Liver (tissue), 9 donors: ENCODE results near the gene TINAG. TPM values are rescaled to one million over a fixed set of nuclear protein-coding genes. Genes with fewer than 3 reads are reported as not detected.

Source experiments
- DNase-seq: peaks from one replicate; pipeline ENCODE4 v3.0.0-alpha.2; 2017; ENCODE audit warnings: low spot score
- H3K27ac ChIP-seq, 2 donors: one replicate each; pipeline ENCODE4 v1.7.0; 2013; ENCODE audit warnings: inconsistent platforms in 2 of 2, low read length in 2 of 2, control low read depth in 1 of 2, low read depth in 1 of 2, mild to moderate bottlenecking in 1 of 2
- H3K27me3 ChIP-seq, 4 donors: one replicate each; pipeline versions ENCODE4 v1.6.1 to v1.7.0; 2013; ENCODE audit warnings: low read length in 3 of 4, inconsistent platforms in 1 of 4, mild to moderate bottlenecking in 1 of 4, moderate library complexity in 1 of 4; ENCODE audit not compliant: control insufficient read depth in 4 of 4, insufficient read depth in 4 of 4
- H3K36me3 ChIP-seq, 4 donors: one replicate each; pipeline versions ENCODE4 v1.6.1 to v1.7.0; 2013; ENCODE audit warnings: low read length in 3 of 4, mild to moderate bottlenecking in 3 of 4, low read depth in 1 of 4, moderate library complexity in 1 of 4; ENCODE audit not compliant: control insufficient read depth in 4 of 4, insufficient read depth in 3 of 4
- H3K4me1 ChIP-seq, 4 donors: one replicate each; pipeline versions ENCODE4 v1.6.1 to v1.7.0; 2013; ENCODE audit warnings: low read length in 3 of 4, mild to moderate bottlenecking in 3 of 4, moderate library complexity in 1 of 4; ENCODE audit not compliant: control insufficient read depth in 4 of 4, insufficient read depth in 4 of 4
- H3K4me3 ChIP-seq, 3 donors: one replicate each; pipeline versions ENCODE4 v1.6.1 to v1.7.0; 2013; ENCODE audit warnings: low read length in 3 of 3, control low read depth in 1 of 3, low read depth in 1 of 3, mild to moderate bottlenecking in 1 of 3
- H3K9ac ChIP-seq, 2 donors: one replicate each; pipeline ENCODE4 v1.7.0; 2013; ENCODE audit warnings: low read length in 2 of 2, mild to moderate bottlenecking in 2 of 2, moderate library complexity in 2 of 2, control low read depth in 1 of 2, low read depth in 1 of 2
- H3K9me3 ChIP-seq, 4 donors: one replicate each; pipeline versions ENCODE4 v1.6.1 to v1.7.0; 2013; ENCODE audit warnings: low read length in 3 of 4; ENCODE audit not compliant: control insufficient read depth in 4 of 4
- ATF3 ChIP-seq: IDR thresholded peaks from 2 replicates; pipeline ENCODE4 v1.6.1; 2016; ENCODE audit warnings: antibody characterized with exemption
- CTCF ChIP-seq: fragments of 150-350 bp; IDR thresholded peaks from 2 replicates; pipeline ENCODE4 v1.5.1; 2017; ENCODE audit warnings: improper control_type of control experiment, low read depth, low read length; ENCODE audit not compliant: missing input control
- EGR1 ChIP-seq, 2 donors: IDR thresholded peaks; 2 replicates each; pipeline ENCODE4 v1.6.1; 2016 to 2018; ENCODE audit warnings: antibody characterized with exemption in 2 of 2, low read depth in 2 of 2
- FOXA2 ChIP-seq: IDR thresholded peaks from 2 replicates; pipeline ENCODE4 v1.6.1; 2016; ENCODE audit warnings: antibody characterized with exemption
- GABPA ChIP-seq, 2 donors: IDR thresholded peaks in 1 of 2; conservative IDR thresholded peaks in 1 of 2; 2 replicates each; pipeline ENCODE4 v1.6.1; 2016; ENCODE audit warnings: antibody characterized with exemption in 2 of 2, mild to moderate bottlenecking in 1 of 2, moderate library complexity in 1 of 2
- HNF4G ChIP-seq: IDR thresholded peaks from 2 replicates; pipeline ENCODE4 v1.6.1; 2016; ENCODE audit warnings: antibody characterized with exemption
- JUND ChIP-seq, 2 donors: IDR thresholded peaks; 2 replicates each; pipeline ENCODE4 v1.6.1; 2016; ENCODE audit warnings: antibody characterized with exemption in 2 of 2
- MAX ChIP-seq: IDR thresholded peaks from 2 replicates; pipeline ENCODE4 v1.6.1; 2016; ENCODE audit warnings: antibody characterized with exemption
- RAD21 ChIP-seq, 2 donors: IDR thresholded peaks; 2 replicates each; pipeline ENCODE4 v1.6.1; 2016; ENCODE audit warnings: antibody characterized with exemption in 2 of 2, mild to moderate bottlenecking in 2 of 2
- RXRA ChIP-seq, 2 donors: IDR thresholded peaks; 2 replicates each; pipeline ENCODE4 v1.6.1; 2017 to 2018; ENCODE audit warnings: antibody characterized with exemption in 2 of 2, mild to moderate bottlenecking in 1 of 2
- SP1 ChIP-seq: IDR thresholded peaks from 2 replicates; pipeline ENCODE4 v1.6.1; 2018; ENCODE audit warnings: antibody characterized with exemption, mild to moderate bottlenecking
- TAF1 ChIP-seq: conservative IDR thresholded peaks from 2 replicates; pipeline ENCODE4 v1.6.1; 2016; ENCODE audit warnings: antibody characterized with exemption, mild to moderate bottlenecking
- YY1 ChIP-seq: IDR thresholded peaks from 2 replicates; pipeline ENCODE4 v1.6.1; 2016; ENCODE audit warnings: antibody characterized with exemption, mild to moderate bottlenecking
- ZBTB33 ChIP-seq: IDR thresholded peaks from 2 replicates; pipeline ENCODE4 v1.6.1; 2016; ENCODE audit warnings: antibody characterized with exemption
- WGBS: extraction: QIAGEN DNeasy Blood & Tissue Kit; methylation state at CpG from one replicate; pipeline ENCODE4 v1.1.7; 2013; 5-methylcytosine and 5-hydroxymethylcytosine counted together
- polyA plus RNA-seq, 2 donors: library from polyadenylated mRNA; stranded (reverse) in 1 of 2; unstranded in 1 of 2; fragments of 200-250 nt in 1 of 2; fragments of >200 nt in 1 of 2; fragmentation: Nextera tagmentation in 1 of 2; extraction: Ambion mirVana in 1 of 2; gene quantifications; one replicate each; pipeline versions ENCODE4 v1.2.1 to v1.2.3, GENCODE V29; 2013 to 2015
- total RNA-seq, 2 donors: library from RNA; depleted of rRNA; stranded (reverse); fragments of >200 nt; gene quantifications; one replicate each; pipeline ENCODE4 v1.2.3, GENCODE V29; 2014
- donor health status: healthy.
- donor health status: healthy.
- donor health status: healthy.
- donor health status: healthy.
- donor health status: healthy.

The TINAG gene
- total and polyA plus RNA-seq, 4 donors: not detected

- WGBS: 98% methylated on average over 1 of the region's 1 CpG
- Histone ChIP-seq H3K36me3 (no peaks in the 10 kb centered on the region), H3K4me3 (no peak overlapping the region), H3K9me3 (no peaks in the 10 kb centered on the region), H3K27ac (no peak overlapping the region), H3K9ac (no peak overlapping the region), H3K27me3 (no peaks in the 10 kb centered on the region), H3K4me1 (no peaks in the 10 kb centered on the region)
- DNase-seq: no peak
- TF ChIP-seq YY1 (no peak), SP1 (no peak), EGR1 (IDR thresholded peaks at IDR 0.05; ENCODE audit: low read depth in 2 of 2) (no peak)
Measured at GRCh38 chr6:54361734-54362133, 53.5 kb downstream of the TINAG start.

- Histone ChIP-seq H3K27me3 (no peaks in the 10 kb centered on the region), H3K4me1 (no peaks in the 10 kb centered on the region), H3K4me3 (no peak overlapping the region), H3K9ac (no peak overlapping the region), H3K27ac (no peak overlapping the region), H3K9me3 (no peaks in the 10 kb centered on the region), H3K36me3 (no peaks in the 10 kb centered on the region)
- no peak for TF ChIP-seq ATF3
- no peak for TF ChIP-seq RAD21 (IDR thresholded peaks at IDR 0.05)
- no peak for TF ChIP-seq RXRA (IDR thresholded peaks at IDR 0.05)
- TF ChIP-seq HNF4G: no peak
- TF ChIP-seq ZBTB33: no peak
- TF ChIP-seq JUND (IDR thresholded peaks at IDR 0.05): no peak
- TF ChIP-seq CTCF: no peak
- no peak for DNase-seq
- WGBS: 60% methylated on average over 4 of the region's 4 CpGs
Measured at GRCh38 chr6:54366667-54367327, 58.6 kb downstream of the TINAG start.

GRCh38 chr6:54377776-54378175, 69.5 kb downstream of the TINAG start:
- Histone ChIP-seq H3K4me1 (no peaks in the 10 kb centered on the region), H3K4me3 (no peak overlapping the region), H3K36me3 (no peaks in the 10 kb centered on the region), H3K9ac (no peak overlapping the region), H3K27me3 (no peaks in the 10 kb centered on the region), H3K9me3 (no peaks in the 10 kb centered on the region), H3K27ac (no peak overlapping the region)
- TF ChIP-seq SP1: no peak
- TF ChIP-seq ATF3: no peak
- no peak for TF ChIP-seq CTCF
- no peak for TF ChIP-seq GABPA (IDR thresholded peaks at IDR 0.05 in 1 of 2, conservative IDR thresholded peaks at IDR 0.05 in 1 of 2)
- no peak for TF ChIP-seq FOXA2
- TF ChIP-seq EGR1 (IDR thresholded peaks at IDR 0.05; ENCODE audit: low read depth in 2 of 2): no peak
- TF ChIP-seq RAD21 (IDR thresholded peaks at IDR 0.05): no peak
- no peak for TF ChIP-seq TAF1
- TF ChIP-seq MAX: no peak
- DNase-seq: no peak
- WGBS: 85% methylated on average over 2 of the region's 2 CpGs
